Measurements from ENCODE around the gene LILRA2.

DNA sequence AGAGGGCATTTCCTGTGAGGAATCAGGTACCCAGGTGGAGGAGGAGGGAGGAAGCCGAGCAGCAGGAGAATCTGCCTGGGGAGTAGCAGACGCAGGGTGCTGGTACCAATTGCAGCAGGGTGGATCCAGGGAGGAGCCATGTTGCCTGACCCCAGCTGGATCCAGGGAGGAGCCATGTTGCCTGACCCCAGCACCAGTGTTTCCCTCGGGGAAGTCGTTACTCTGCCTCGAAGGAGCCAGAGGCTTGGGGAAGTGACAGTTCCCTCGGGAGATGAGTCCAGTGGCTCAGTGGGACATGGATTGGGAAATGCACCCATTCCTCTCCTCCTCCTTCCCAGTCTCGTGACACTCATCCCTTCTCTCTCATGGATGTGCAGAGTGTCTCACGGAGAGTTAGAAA lies 39.4 kb upstream of the LILRA2 start:
- TF ChIP-seq, protein P1, sequence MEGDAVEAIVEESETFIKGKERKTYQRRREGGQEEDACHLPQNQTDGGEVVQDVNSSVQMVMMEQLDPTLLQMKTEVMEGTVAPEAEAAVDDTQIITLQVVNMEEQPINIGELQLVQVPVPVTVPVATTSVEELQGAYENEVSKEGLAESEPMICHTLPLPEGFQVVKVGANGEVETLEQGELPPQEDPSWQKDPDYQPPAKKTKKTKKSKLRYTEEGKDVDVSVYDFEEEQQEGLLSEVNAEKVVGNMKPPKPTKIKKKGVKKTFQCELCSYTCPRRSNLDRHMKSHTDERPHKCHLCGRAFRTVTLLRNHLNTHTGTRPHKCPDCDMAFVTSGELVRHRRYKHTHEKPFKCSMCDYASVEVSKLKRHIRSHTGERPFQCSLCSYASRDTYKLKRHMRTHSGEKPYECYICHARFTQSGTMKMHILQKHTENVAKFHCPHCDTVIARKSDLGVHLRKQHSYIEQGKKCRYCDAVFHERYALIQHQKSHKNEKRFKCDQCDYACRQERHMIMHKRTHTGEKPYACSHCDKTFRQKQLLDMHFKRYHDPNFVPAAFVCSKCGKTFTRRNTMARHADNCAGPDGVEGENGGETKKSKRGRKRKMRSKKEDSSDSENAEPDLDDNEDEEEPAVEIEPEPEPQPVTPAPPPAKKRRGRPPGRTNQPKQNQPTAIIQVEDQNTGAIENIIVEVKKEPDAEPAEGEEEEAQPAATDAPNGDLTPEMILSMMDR (IDR thresholded peaks at IDR 0.05), result no peak
- no peak for TF ChIP-seq POLR2A (IDR thresholded peaks at IDR 0.05)
